Left forelimb (tissue), 1 donor: ENCODE data around the gene RTN4R.
A peak's percentile ranks its signal among the peaks of the same experiment; 100 is the strongest.
"Not testable (repeated sequence)": the region's sequence is repeated elsewhere in the genome, so short reads cannot be mapped to it uniquely, and the experiment has no call there.

ENCODE experiments used
- DNase-seq: peaks from one replicate; pipeline ENCODE4 v3.0.0-alpha.2; 2018; ENCODE audit warnings: low spot score

Gene RTN4R

DNA sequence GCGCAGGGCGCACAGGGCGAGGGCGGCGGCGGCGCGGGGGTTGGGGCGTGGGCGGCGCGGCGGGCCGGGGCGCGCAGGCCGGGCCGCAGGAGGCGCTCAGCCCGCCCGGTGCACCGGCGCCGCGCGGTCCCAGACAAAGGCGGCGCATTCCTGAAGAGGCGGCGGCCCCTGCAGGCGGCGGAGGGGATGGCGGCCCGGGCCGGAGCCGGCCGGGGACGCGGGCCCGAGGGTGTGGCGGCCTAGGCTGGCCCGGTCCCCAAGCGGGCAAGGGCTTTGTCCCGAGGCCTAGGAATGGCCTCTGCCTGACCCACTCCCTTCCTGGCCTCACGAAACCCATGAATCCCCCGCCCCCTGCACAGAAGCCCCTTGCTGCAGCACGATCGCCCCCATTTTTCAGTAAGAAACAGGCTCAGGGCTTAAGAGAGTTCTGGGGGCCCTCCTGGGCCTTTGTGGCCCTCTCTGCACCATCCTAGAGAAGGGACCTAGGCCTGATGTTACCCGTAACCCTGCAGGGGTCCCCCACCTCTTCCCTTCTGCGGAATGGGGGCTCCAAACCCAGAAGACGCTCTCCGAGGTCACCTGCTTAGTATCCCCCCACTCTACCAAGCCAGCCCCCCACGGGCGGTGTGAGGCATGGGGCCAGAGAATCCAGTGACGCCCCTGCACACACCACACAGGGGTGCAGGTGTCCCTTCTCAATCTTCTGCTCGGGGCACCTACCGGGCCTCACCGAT lies at the start of gene RTN4R:
RTN4R (minus strand) TSS at position 40 of the 734 bp plus-strand sequence. CDS start 226 bp downstream, outside the sequence.
- peak; percentile 80 for DNase-seq

- peak; percentile 50 for DNase-seq
These were observed 49.4 kb upstream of the RTN4R start for GRCh38 chr22:20317402-20318042.

GRCh38 chr22:20316844-20317401 lies 48.8 kb upstream of the RTN4R start:
- peak; percentile 36 for DNase-seq

- peak; percentile 53 for DNase-seq
These were observed 48.2 kb upstream of the RTN4R start for GRCh38 chr22:20316217-20316843.

GRCh38 chr22:20315337-20316216 lies 47.5 kb upstream of the RTN4R start:
- peak; percentile 53 for DNase-seq

- DNase-seq = peak; percentile 42
These were observed 46.7 kb upstream of the RTN4R start for GRCh38 chr22:20314741-20315336.

DNA sequence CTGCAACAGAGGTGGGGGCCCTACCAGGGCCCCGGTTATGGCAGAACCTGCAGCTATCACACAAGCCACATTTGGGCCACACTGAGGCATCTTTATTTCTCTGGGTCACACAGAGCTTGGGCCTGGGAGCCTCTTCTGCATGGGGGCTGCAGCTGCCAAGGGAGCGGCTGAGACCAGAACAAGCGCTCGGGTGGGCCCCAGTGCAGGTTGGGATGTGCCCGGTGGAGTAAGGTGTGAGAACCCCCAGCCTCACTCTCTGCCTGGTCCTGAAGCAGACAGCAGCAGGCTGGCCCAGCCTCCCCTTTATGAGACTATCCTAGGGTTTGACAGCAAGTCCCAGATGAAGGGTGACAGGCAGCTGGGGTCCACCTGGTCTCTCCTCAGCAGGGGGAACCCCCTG lies 46.1 kb upstream of the RTN4R start:
- peak; percentile 40 for DNase-seq

- DNase-seq = peak; percentile 18
These were observed 45.4 kb upstream of the RTN4R start for GRCh38 chr22:20313306-20314077.

DNA sequence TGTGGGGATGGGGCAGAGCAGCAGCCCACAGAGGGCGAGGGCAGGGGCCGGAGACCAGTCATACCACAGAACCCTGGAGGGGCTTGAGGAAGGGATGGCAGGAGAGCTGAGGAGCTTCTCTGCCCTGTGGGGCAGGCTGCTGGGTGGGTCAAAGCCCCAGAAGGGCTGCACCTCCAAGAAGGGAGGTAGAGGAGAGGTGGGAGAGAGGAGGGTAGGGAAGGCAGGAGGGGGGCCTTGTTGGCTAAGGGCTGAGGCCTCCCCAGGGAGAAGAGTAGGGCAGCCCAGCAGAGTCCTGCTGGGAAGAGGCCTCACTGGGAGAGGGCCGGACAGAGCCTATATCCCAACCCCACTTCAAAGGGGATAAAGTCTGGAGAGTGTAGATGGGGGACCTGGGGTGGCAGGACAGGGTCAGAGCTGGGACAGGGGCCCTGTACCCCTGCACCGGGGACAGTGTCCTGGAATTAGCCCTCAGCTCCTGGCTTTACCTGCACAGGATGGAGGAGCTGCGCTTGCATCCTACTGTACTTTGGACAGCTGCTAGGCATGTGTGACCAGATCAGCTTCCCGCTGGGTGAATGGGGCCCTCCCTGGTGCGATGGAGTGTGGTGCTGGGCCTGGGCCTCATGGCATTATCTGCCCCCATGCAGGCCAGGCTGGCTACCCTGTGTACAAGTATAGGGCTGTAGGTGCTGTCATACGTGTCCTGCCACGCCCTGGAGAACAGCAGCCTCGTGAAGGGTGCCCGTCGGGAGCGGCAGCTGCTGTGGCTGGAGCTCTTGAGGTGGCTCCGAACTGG lies 44.5 kb upstream of the RTN4R start:
- DNase-seq = peak; percentile 38

GRCh38 chr22:20311249-20312062 lies 43.3 kb upstream of the RTN4R start:
- DNase-seq = peak; percentile 38

- DNase-seq = not testable (repeated sequence)
These were observed 42.7 kb upstream of the RTN4R start for GRCh38 chr22:20310773-20311172.

GRCh38 chr22:20310180-20310579 lies 42.1 kb upstream of the RTN4R start:
- not testable (repeated sequence) for DNase-seq

DNA sequence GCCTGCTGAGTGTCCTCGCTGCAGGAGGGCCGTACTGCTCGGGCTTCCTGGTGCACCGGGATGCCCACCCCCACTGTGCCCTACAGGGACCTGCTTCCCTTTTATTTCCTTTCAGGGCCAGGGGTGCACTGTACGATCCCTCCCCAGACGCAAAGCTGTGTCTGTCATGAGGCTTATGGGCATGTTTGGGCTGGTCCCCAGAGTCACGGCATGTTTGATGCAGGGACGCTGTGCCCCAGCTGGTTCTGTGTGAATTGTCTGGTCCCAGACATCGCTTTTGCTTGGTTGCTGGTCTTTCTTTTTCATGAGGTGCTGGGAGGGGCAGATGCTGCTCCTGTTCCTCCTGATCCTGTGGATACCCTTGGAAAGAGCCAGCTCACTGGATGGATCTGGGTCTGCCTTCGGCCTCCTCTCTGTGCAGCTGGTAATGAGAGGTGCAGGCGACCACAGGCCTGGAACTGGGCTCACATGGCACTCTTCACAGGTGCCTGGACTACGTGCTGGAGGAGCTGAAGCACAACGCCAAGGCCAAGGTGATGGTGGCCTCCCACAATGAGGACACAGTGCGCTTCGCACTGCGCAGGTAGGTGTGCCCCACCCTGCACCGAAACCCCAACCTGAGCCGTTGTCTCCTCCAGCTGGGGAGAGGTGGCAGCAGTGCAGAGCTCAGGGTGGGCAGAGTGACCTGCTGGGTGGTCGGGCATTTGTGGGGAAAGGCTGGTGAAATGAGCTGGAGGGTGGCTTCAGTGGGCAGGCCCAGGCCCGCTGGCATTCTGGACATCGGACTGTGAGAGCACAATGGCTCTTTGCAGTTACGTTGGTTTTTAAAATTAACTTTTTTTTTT lies 40.9 kb upstream of the RTN4R start:
- DNase-seq = not testable (repeated sequence)

GRCh38 chr22:20307448-20308447 lies 39.6 kb upstream of the RTN4R start:
- DNase-seq = not testable (repeated sequence)

- not testable (repeated sequence) for DNase-seq
These were observed 38.7 kb upstream of the RTN4R start for GRCh38 chr22:20306646-20307447.
